Adrenal gland (tissue), 12 donors: ENCODE data around the gene LKAAEAR1. TPM values are rescaled to one million over a fixed set of nuclear protein-coding genes. Genes with fewer than 3 reads are reported as not detected.

ENCODE experiments used
- DNase-seq, 7 donors: peaks; one replicate each; pipeline ENCODE4 v3.0.0-alpha.2; 2019 to 2020
- H3K27ac ChIP-seq, 5 donors: fragments of 200-600 bp; sonication (generic) in 4 of 5; 1 replicate in 3 of 5; 2 replicates in 2 of 5; pipeline versions ENCODE4 v1.5.1 to v1.8.0; 2016 to 2020; ENCODE audit warnings: mild to moderate bottlenecking in 1 of 5
- H3K27me3 ChIP-seq: fragments of 200-600 bp; 2 replicates; pipeline ENCODE4 v1.8.0; 2021
- H3K36me3 ChIP-seq, 2 donors: fragments of 200-600 bp; replicated peaks in 1 of 2; 1 replicate in 1 of 2; 2 replicates in 1 of 2; pipeline versions ENCODE4 v1.5.1 to v1.8.0; 2018 to 2022
- H3K4me1 ChIP-seq, 2 donors: fragments of 200-600 bp; replicated peaks in 1 of 2; 1 replicate in 1 of 2; 2 replicates in 1 of 2; pipeline versions ENCODE4 v1.5.1 to v1.8.0; 2018 to 2021
- H3K4me3 ChIP-seq, 4 donors: fragments of 200-600 bp; sonication (generic) in 3 of 4; one replicate each; pipeline ENCODE4 v1.5.1; 2016 to 2018
- H3K9me3 ChIP-seq, 3 donors: fragments of 200-600 bp; sonication (generic) in 1 of 3; replicated peaks in 1 of 3; 1 replicate in 2 of 3; 2 replicates in 1 of 3; pipeline versions ENCODE4 v1.5.1 to v1.8.0; 2016 to 2021
- POLR2A ChIP-seq, 2 donors: fragments of 450-650 bp; IDR thresholded peaks; one replicate each; pipeline ENCODE4 v1.6.1; 2017; ENCODE audit warnings: antibody characterized with exemption in 2 of 2, mild to moderate bottlenecking in 2 of 2, moderate library complexity in 1 of 2
- WGBS, 4 donors: extraction: QIAGEN DNeasy Blood & Tissue Kit in 2 of 4; methylation state at CpG; one replicate each; pipeline versions ENCODE4 v1.1.5 to v1.1.7; 2013 to 2017; 5-methylcytosine and 5-hydroxymethylcytosine counted together
- intact Hi-C, 2 donors: fragments of 100-400 bp; cut with DNase I; formaldehyde crosslinking; loops; one replicate each; pipeline versions ENCODE4 v1.14.1 to v1.15.0; 2022 to 2023
- polyA plus RNA-seq, 3 donors: library from polyadenylated mRNA; stranded (reverse); fragments of 200-250 nt in 2 of 3; fragments of 350-450 nt in 1 of 3; fragmentation: Illumina TruSeq in 1 of 3; extraction: RNeasy Lipid Tissue Mini Kit (QIAGEN cat#74804) in 1 of 3; gene quantifications; one replicate each; pipeline ENCODE4 v1.2.3, GENCODE V29; 2013 to 2014
- total RNA-seq, 9 donors: library from RNA; depleted of rRNA in 4 of 9; stranded (reverse); fragments of >200 nt in 4 of 9; fragments of 120-200 nt in 1 of 9; fragmentation: NEBNext Ultra II Directional in 1 of 9; extraction: Animal tissue kit (Norgen Biotek cat#: 25700) in 1 of 9; gene quantifications; one replicate each; pipeline versions ENCODE4 v1.1.0 to v1.2.4, GENCODE V29; 2013 to 2023
- TF ChIP-seq, protein P1 (sequence below), 6 experiments: fragments of 450-650 bp in 4 of 6; fragments of 200-600 bp in 2 of 6; sonication (generic) in 1 of 6; IDR thresholded peaks; 1 replicate in 5 of 6; 2 replicates in 1 of 6; pipeline versions ENCODE4 v1.5.1 to v1.8.0; 2016 to 2021; ENCODE audit warnings: antibody characterized with exemption in 6 of 6, mild to moderate bottlenecking in 2 of 6, moderate library complexity in 1 of 6
- donor health status: healthy with polysubstance abuse.
- donor health status: Bipolar disorder and iron deficiency.
- donor health status: DM: yes; HTN: yes; CAD: no.
- donor health status: DM: no; HTN: no; CAD: no.
- donor health status: DM: no; HTN: no; CAD: no.
- donor health status: DM: yes; HTN: yes; CAD: no.

The LKAAEAR1 gene
- total and polyA plus RNA-seq, 12 donors, result 0.28 to 1.2 (median 1.1) TPM; not detected in 9

DNA sequence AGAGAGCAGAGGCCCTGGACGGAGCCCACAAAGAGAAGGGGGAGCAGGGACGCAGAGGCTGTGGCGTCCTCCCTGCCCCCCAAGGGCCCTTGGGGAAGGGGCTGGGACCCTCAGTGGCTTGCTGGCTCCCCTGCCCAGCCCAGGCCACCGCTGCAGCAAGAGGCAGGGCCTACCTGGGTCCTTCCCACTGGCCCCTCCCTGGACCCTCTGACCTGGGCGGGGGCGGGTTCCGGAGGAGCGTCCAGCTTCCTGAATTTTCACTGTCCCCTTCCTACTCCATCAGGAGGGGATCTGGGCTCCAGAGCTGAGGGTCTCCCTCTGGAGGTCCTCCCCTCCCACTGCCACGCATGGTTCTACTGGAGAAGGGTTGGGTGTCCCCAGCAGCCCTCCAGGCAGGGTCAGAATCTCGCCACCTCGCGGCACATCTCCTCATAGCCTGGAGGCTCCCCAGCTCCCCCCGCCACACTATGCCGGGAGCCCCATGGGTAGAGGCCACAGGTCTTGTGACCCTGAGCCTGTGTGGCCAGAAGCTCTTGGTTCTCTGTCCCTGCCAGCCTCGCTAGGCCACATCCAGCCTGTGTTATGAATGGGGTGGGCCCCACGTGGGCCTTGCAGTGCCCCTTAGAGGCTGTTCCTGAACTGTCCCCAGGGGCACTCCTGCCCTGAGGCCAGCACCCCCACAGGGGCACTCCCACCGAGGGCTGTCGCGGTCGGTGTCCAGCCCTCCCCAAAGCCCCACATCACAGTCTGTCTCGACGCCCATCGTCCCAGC, 33.8 kb downstream of the LKAAEAR1 start:
- no peak for DNase-seq
- Histone ChIP-seq H3K9me3 (no peaks in the 10 kb centered on the region), H3K4me3 (no peak overlapping the region), H3K36me3 (no peaks in the 10 kb centered on the region), H3K4me1 (no peaks in the 10 kb centered on the region), H3K27ac (peak overlapping the region in 3 of 5 donors; percentile 30 to 80 (median 44)), H3K27me3 (peaks cover 60% of the 10 kb centered on the region)
- intact Hi-C loops, result no loop called here
- no peak for TF ChIP-seq POLR2A (IDR thresholded peaks at IDR 0.05)
- TF ChIP-seq, protein P1, sequence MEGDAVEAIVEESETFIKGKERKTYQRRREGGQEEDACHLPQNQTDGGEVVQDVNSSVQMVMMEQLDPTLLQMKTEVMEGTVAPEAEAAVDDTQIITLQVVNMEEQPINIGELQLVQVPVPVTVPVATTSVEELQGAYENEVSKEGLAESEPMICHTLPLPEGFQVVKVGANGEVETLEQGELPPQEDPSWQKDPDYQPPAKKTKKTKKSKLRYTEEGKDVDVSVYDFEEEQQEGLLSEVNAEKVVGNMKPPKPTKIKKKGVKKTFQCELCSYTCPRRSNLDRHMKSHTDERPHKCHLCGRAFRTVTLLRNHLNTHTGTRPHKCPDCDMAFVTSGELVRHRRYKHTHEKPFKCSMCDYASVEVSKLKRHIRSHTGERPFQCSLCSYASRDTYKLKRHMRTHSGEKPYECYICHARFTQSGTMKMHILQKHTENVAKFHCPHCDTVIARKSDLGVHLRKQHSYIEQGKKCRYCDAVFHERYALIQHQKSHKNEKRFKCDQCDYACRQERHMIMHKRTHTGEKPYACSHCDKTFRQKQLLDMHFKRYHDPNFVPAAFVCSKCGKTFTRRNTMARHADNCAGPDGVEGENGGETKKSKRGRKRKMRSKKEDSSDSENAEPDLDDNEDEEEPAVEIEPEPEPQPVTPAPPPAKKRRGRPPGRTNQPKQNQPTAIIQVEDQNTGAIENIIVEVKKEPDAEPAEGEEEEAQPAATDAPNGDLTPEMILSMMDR (IDR thresholded peaks at IDR 0.05), result no peak
- 72 to 82% (median 74%) methylated on average over 11 to 23 of the region's 23 CpGs for WGBS, 4 donors

DNA sequence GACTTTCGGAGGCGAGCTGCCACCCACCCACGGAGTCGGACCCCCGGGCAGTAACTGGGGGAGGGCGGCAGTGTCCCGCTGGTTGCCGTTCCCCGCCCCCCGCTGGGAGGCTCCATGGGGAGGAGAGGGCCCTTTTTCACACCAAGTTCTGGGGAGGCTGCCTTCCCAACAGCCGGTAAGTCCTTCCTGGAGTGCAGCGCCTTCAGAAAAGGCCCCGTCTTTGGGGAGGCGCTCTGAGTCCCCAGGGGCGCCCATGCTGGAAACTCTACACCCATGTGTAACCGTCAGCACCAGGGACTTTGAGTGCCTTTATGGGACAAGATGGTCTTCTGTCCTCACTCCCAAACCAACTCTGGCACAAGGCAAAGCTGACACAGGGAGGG, 34.3 kb downstream of the LKAAEAR1 start:
- Histone ChIP-seq H3K36me3 (no peaks in the 10 kb centered on the region), H3K27me3 (peaks cover 60% of the 10 kb centered on the region), H3K27ac (peak overlapping the region in 1 of 5 donors; percentile 80), H3K9me3 (no peaks in the 10 kb centered on the region), H3K4me3 (peak overlapping the region in 1 of 4 donors; percentile 32), H3K4me1 (no peaks in the 10 kb centered on the region)
- intact Hi-C loops, result loop anchor here in 1 of 2 donors (5.0 kb wide), 1 partner anchor 62 kb away; no protein-coding TSS in a partner anchor
- DNase-seq, result no peak
- TF ChIP-seq, protein P1 (IDR thresholded peaks at IDR 0.05), result no peak
- TF ChIP-seq POLR2A (IDR thresholded peaks at IDR 0.05), result no peak
- 27 to 32% (median 32%) methylated on average over 3 to 16 of the region's 16 CpGs; no CpG with 5 or more reads in 1 of the 4 donors for WGBS, 4 donors

DNA sequence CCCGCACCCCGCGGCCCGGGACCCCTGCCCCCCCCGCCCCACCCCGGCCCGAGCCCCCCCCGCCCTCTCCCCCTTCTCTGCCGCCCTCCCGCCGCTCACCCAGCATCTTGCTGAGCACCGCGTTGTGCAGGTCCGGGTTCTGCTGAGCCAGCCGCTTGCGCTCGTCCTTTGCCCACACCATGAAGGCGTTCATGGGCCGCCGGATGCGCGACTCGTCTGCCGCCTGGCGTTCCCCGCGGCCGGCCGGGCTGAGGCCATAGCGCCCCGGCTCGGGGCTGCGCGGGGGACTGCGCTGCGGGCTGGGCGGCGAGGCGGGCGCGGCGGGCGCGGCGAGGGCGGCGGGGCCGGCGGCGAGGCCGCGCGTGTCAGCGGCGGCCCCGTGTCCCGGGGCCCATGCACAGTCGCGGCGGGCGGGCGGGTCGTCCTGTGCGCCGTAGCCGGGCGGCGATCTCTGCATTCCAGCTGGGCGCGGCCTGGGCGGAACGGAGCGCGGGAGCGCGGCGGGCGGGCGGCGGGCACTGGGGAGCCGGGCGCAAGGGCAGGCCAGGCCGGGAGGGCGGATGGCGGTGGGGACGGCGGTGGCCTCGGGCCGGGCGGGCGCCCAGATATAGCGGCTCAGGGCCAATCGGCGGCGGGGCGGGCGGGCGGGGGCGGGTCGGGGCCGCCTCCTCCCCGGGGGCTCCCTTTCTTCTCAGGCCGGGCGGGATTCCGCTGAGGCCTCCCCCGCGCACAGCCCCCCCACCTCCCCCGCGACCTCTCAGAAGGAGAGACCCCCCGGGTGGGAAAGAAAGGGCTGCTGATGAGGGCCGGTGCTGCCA, 34.9 kb downstream of the LKAAEAR1 start, which contains the start of gene SOX18:
Gene SOX18 (minus strand): TSS at position 580 of the 818 bp plus-strand sequence. CDS start 123 bp downstream, at position 457.
- intact Hi-C loops, result loop anchor here in 1 of 2 donors (5.0 kb wide), 1 partner anchor 63 kb away; no protein-coding TSS in a partner anchor
- Histone ChIP-seq H3K9me3 (no peaks in the 10 kb centered on the region), H3K4me3 (peak within 1 kb of the TSS in 1 of 4 donors; percentile 32), H3K36me3 (no peaks in the 10 kb centered on the region), H3K27me3 (peaks cover 60% of the 10 kb centered on the region), H3K27ac (peak within 1 kb of the TSS in 1 of 5 donors; percentile 80), H3K4me1 (no peaks in the 10 kb centered on the region)
- peak in 1 of 2 donors; percentile 50 for TF ChIP-seq POLR2A (IDR thresholded peaks at IDR 0.05)
- TF ChIP-seq, protein P1 (IDR thresholded peaks at IDR 0.05), result no peak
- DNase-seq, result no peak
- WGBS, 4 donors, result 0 to 1% (median 0%) methylated on average over 1 to 97 of the region's 111 CpGs; no CpG with 5 or more reads in 1 of the 4 donors
